Suprapubic skin (tissue), 4 donors: ENCODE data around the gene FRAS1. TPM values are rescaled to one million over a fixed set of nuclear protein-coding genes. Genes with fewer than 3 reads are reported as not detected.
"Not testable (repeated sequence)": the region's sequence is repeated elsewhere in the genome, so short reads cannot be mapped to it uniquely, and the experiment has no call there.

Experiments used
- DNase-seq, 2 donors: peaks; one replicate each; pipeline ENCODE4 v3.0.0-alpha.2; 2019; ENCODE audit warnings: low spot score in 2 of 2
- H3K27ac ChIP-seq: fragments of 200-600 bp; sonication (generic); one replicate; pipeline ENCODE4 v1.5.1; 2019
- H3K27me3 ChIP-seq: fragments of 200-600 bp; sonication (generic); one replicate; pipeline ENCODE4 v1.5.1; 2019
- H3K36me3 ChIP-seq: fragments of 200-600 bp; sonication (generic); one replicate; pipeline ENCODE4 v1.5.1; 2019
- H3K4me1 ChIP-seq: fragments of 200-600 bp; sonication (generic); one replicate; pipeline ENCODE4 v1.5.1; 2019
- H3K4me3 ChIP-seq: fragments of 200-600 bp; sonication (generic); one replicate; pipeline ENCODE4 v1.5.1; 2019; ENCODE audit warnings: mild to moderate bottlenecking
- H3K9me3 ChIP-seq: fragments of 200-600 bp; sonication (generic); one replicate; pipeline ENCODE4 v1.5.1; 2019
- CTCF ChIP-seq, 2 donors: fragments of 200-600 bp in 1 of 2; fragments of 450-650 bp in 1 of 2; sonication (generic) in 1 of 2; IDR thresholded peaks; one replicate each; pipeline ENCODE4 v1.5.1; 2016 to 2019; ENCODE audit warnings: antibody characterized with exemption in 2 of 2, mild to moderate bottlenecking in 1 of 2, moderate library complexity in 1 of 2
- EP300 ChIP-seq: sonication (generic); formaldehyde crosslinking; IDR thresholded peaks from one replicate; pipeline ENCODE4 v1.6.1; 2017; ENCODE audit warnings: antibody characterized with exemption
- POLR2A ChIP-seq, 2 donors: fragments of 450-650 bp; IDR thresholded peaks; one replicate each; pipeline ENCODE4 v1.6.1; 2017; ENCODE audit warnings: antibody characterized with exemption in 2 of 2, mild to moderate bottlenecking in 2 of 2, moderate library complexity in 2 of 2
- POLR2AphosphoS5 ChIP-seq, 3 donors: sonication (generic); formaldehyde crosslinking; IDR thresholded peaks; one replicate each; pipeline ENCODE4 v1.6.1; 2017; ENCODE audit warnings: antibody characterized with exemption in 3 of 3
- WGBS: methylation state at CpG from one replicate; pipeline ENCODE4 v1.1.5; 2018; 5-methylcytosine and 5-hydroxymethylcytosine counted together
- total RNA-seq, 4 donors: library from RNA; depleted of rRNA; stranded (reverse); fragments of >200 nt; gene quantifications; one replicate each; pipeline ENCODE4 v1.1.0, GENCODE V29; 2016

FRAS1 gene
- total RNA-seq, 4 donors from 2014 or later, result 1.4 to 24.9 (median 3.8) TPM

GRCh38 chr4:78464265-78464664, 407.1 kb downstream of the FRAS1 start:
- Histone ChIP-seq H3K36me3 (no peaks in the 10 kb centered on the region), H3K4me3 (no peak overlapping the region), H3K27me3 (no peaks in the 10 kb centered on the region), H3K9me3 (no peaks in the 10 kb centered on the region), H3K27ac (no peak overlapping the region), H3K4me1 (no peaks in the 10 kb centered on the region)
- TF ChIP-seq CTCF (IDR thresholded peaks at IDR 0.05) (no peak), POLR2A (IDR thresholded peaks at IDR 0.05) (no peak), EP300 (no peak), POLR2AphosphoS5 (IDR thresholded peaks at IDR 0.05) (no peak)
- WGBS, result 87% methylated on average over 7 of the region's 7 CpGs
- DNase-seq, result no peak

GRCh38 chr4:78467223-78467622, 410.1 kb downstream of the FRAS1 start:
- not testable (repeated sequence) for H3K9me3 ChIP-seq, H3K27me3 ChIP-seq, H3K27ac ChIP-seq, H3K4me3 ChIP-seq, DNase-seq, H3K36me3 ChIP-seq, H3K4me1 ChIP-seq
- WGBS, result 93% methylated on average over 1 of the region's 1 CpG

- Histone ChIP-seq H3K9me3 (no peaks in the 10 kb centered on the region), H3K4me1 (no peaks in the 10 kb centered on the region), H3K4me3 (no peak overlapping the region), H3K27me3 (no peaks in the 10 kb centered on the region), H3K36me3 (no peaks in the 10 kb centered on the region), H3K27ac (no peak overlapping the region)
- 86% methylated on average over 3 of the region's 3 CpGs for WGBS
- TF ChIP-seq POLR2AphosphoS5 (IDR thresholded peaks at IDR 0.05) (no peak), EP300 (no peak), CTCF (IDR thresholded peaks at IDR 0.05) (no peak), POLR2A (IDR thresholded peaks at IDR 0.05) (no peak)
- DNase-seq, result no peak
These were observed 411.1 kb downstream of the FRAS1 start for GRCh38 chr4:78468272-78468671.

GRCh38 chr4:78476108-78476704, 419.1 kb downstream of the FRAS1 start:
- Histone ChIP-seq H3K27me3 (no peaks in the 10 kb centered on the region), H3K4me3 (no peak overlapping the region), H3K4me1 (no peaks in the 10 kb centered on the region), H3K27ac (no peak overlapping the region), H3K9me3 (no peaks in the 10 kb centered on the region), H3K36me3 (no peaks in the 10 kb centered on the region)
- DNase-seq, result no peak
- TF ChIP-seq CTCF (IDR thresholded peaks at IDR 0.05), result no peak
- no peak for TF ChIP-seq POLR2A (IDR thresholded peaks at IDR 0.05)
- no peak for TF ChIP-seq POLR2AphosphoS5 (IDR thresholded peaks at IDR 0.05)
- no peak for TF ChIP-seq EP300
- 92% methylated on average over 3 of the region's 3 CpGs for WGBS

- Histone ChIP-seq H3K36me3 (no peaks in the 10 kb centered on the region), H3K4me3 (no peak overlapping the region), H3K9me3 (no peaks in the 10 kb centered on the region), H3K4me1 (no peaks in the 10 kb centered on the region), H3K27me3 (no peaks in the 10 kb centered on the region), H3K27ac (no peak overlapping the region)
- 40% methylated on average over 1 of the region's 1 CpG for WGBS
- DNase-seq, result no peak
- TF ChIP-seq EP300, result no peak
- TF ChIP-seq POLR2AphosphoS5 (IDR thresholded peaks at IDR 0.05), result no peak
- no peak for TF ChIP-seq POLR2A (IDR thresholded peaks at IDR 0.05)
- TF ChIP-seq CTCF (IDR thresholded peaks at IDR 0.05), result no peak
These were observed 420.2 kb downstream of the FRAS1 start for GRCh38 chr4:78477276-78477675.

- Histone ChIP-seq H3K9me3 (no peaks in the 10 kb centered on the region), H3K36me3 (no peaks in the 10 kb centered on the region), H3K27ac (no peak overlapping the region), H3K27me3 (no peaks in the 10 kb centered on the region), H3K4me3 (no peak overlapping the region), H3K4me1 (no peaks in the 10 kb centered on the region)
- DNase-seq, result no peak
- TF ChIP-seq CTCF (IDR thresholded peaks at IDR 0.05), result no peak
- TF ChIP-seq EP300, result no peak
- TF ChIP-seq POLR2AphosphoS5 (IDR thresholded peaks at IDR 0.05), result no peak
- no peak for TF ChIP-seq POLR2A (IDR thresholded peaks at IDR 0.05)
These were observed 421.4 kb downstream of the FRAS1 start for GRCh38 chr4:78478523-78478922.
